ENCODE results near the gene ENTHD1. TPM values are rescaled to one million over a fixed set of nuclear protein-coding genes. Genes with fewer than 3 reads are reported as not detected.

Gene ENTHD1
- total RNA-seq, 1 donor from 2014 or later = not detected

DNA sequence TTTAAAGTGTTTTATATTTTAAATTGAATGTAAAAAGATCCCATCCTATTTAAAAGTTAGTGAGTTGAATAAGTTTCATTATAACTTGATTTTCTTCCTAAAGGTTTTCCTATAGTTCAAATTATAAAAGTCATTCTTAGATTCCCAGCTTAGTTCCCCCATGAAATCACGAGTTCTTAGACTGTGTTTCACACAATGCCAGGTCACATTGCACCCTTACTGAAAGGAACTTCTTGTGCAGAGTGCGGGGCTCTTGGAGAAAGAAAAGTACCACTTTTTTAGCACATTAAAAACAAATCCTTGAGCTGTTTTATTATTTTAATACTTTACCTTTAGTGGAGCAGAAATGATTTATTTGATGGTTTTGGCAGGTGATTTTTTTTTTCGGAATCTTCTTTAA is 22.9 kb upstream of the ENTHD1 start:
- TF ChIP-seq CTCF (IDR thresholded peaks at IDR 0.05; ENCODE audit: insufficient read depth, low read length, severe bottlenecking) = no peak
- no peak for FAIRE-seq
- H3K4me3 ChIP-seq (ENCODE audit: low read depth, low read length) = no peak overlapping the region
- peaks cover 12% of the 10 kb centered on the region for H3K27me3 ChIP-seq (ENCODE audit: control insufficient read depth, insufficient read depth, low read length)
- DNase-seq (ENCODE audit: low read depth) = no peak
- no peaks in the 10 kb centered on the region for H3K36me3 ChIP-seq (ENCODE audit: control insufficient read depth, insufficient read depth, low read length)

- Histone ChIP-seq H3K4me3 (ENCODE audit: low read depth, low read length) (no peak overlapping the region), H3K36me3 (ENCODE audit: control insufficient read depth, insufficient read depth, low read length) (no peaks in the 10 kb centered on the region), H3K27me3 (ENCODE audit: control insufficient read depth, insufficient read depth, low read length) (peaks cover 15% of the 10 kb centered on the region)
- FAIRE-seq (no peak), DNase-seq (ENCODE audit: low read depth) (no peak)
- no peak for TF ChIP-seq CTCF (IDR thresholded peaks at IDR 0.05; ENCODE audit: insufficient read depth, low read length, severe bottlenecking)
These were observed 21.8 kb upstream of the ENTHD1 start for GRCh38 chr22:39915295-39915726.

DNA sequence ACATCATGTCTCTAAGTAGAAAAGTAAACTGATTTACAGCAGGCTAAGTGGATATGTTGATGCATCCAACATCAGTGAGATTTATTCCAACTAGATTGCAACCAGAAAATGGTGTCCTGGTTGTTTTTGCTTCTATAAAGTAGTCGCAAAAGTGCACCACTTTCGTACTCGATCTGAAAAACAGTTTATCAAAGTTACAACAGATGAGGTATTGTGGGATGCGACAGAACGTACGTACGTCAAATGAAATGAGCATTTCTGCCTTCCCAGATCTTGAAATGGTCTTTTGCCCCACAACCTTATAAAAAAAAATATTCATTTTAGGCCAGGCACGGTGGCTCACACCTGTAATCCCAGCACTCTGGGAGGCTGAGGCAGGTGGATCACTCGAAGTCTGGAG is 21.0 kb upstream of the ENTHD1 start:
- Histone ChIP-seq H3K27me3 (ENCODE audit: control insufficient read depth, insufficient read depth, low read length) (peaks cover 15% of the 10 kb centered on the region), H3K4me3 (ENCODE audit: low read depth, low read length) (no peak overlapping the region)

DNA sequence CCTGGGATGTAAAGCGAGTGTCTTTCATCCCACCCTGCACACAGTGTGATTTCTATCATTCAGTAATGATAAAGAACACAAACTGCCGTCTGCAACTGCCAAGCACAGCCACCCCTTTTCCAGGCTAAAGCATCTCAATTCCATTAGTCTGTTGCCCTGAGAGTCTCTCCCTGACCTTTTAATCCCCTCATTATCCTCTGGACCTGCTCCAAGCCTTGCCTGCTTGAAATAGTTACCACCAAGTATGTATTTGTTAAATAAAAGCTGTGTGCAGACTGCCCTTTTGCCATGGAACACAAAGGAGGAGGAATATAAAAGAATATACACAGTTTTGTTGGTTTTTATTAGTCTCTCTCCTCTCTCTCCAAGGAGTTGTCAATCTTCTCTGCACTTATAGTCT is 20.3 kb upstream of the ENTHD1 start:
- Histone ChIP-seq H3K4me3 (ENCODE audit: low read depth, low read length) (no peak overlapping the region), H3K36me3 (ENCODE audit: control insufficient read depth, insufficient read depth, low read length) (no peaks in the 10 kb centered on the region), H3K27me3 (ENCODE audit: control insufficient read depth, insufficient read depth, low read length) (peaks cover 15% of the 10 kb centered on the region)
- FAIRE-seq (no peak), DNase-seq (ENCODE audit: low read depth) (no peak)
- TF ChIP-seq CTCF (IDR thresholded peaks at IDR 0.05; ENCODE audit: insufficient read depth, low read length, severe bottlenecking) = no peak

More for the DNA sequence above, 21.0 kb upstream of the ENTHD1 start:
- FAIRE-seq (no peak), DNase-seq (ENCODE audit: low read depth) (no peak)
- H3K36me3 ChIP-seq (ENCODE audit: control insufficient read depth, insufficient read depth, low read length) = no peaks in the 10 kb centered on the region
- TF ChIP-seq CTCF (IDR thresholded peaks at IDR 0.05; ENCODE audit: insufficient read depth, low read length, severe bottlenecking) = no peak

- H3K27me3 ChIP-seq (ENCODE audit: control insufficient read depth, insufficient read depth, low read length) = peaks cover 15% of the 10 kb centered on the region
- no peak for TF ChIP-seq CTCF (IDR thresholded peaks at IDR 0.05; ENCODE audit: insufficient read depth, low read length, severe bottlenecking)
- no peaks in the 10 kb centered on the region for H3K36me3 ChIP-seq (ENCODE audit: control insufficient read depth, insufficient read depth, low read length)
- FAIRE-seq = no peak
- H3K4me3 ChIP-seq (ENCODE audit: low read depth, low read length) = no peak overlapping the region
- no peak for DNase-seq (ENCODE audit: low read depth)
These were observed 19.8 kb upstream of the ENTHD1 start for GRCh38 chr22:39913321-39913720.

- TF ChIP-seq CTCF (IDR thresholded peaks at IDR 0.05; ENCODE audit: insufficient read depth, low read length, severe bottlenecking) = no peak
- no peaks in the 10 kb centered on the region for H3K36me3 ChIP-seq (ENCODE audit: control insufficient read depth, insufficient read depth, low read length)
- DNase-seq (ENCODE audit: low read depth) (no peak), FAIRE-seq (no peak)
- H3K27me3 ChIP-seq (ENCODE audit: control insufficient read depth, insufficient read depth, low read length) = peaks cover 12% of the 10 kb centered on the region
- no peak overlapping the region for H3K4me3 ChIP-seq (ENCODE audit: low read depth, low read length)
These were observed 17.5 kb upstream of the ENTHD1 start for GRCh38 chr22:39910876-39911613.
